ENCODE data around the gene CPED1. TPM values are rescaled to one million over a fixed set of nuclear protein-coding genes. Genes with fewer than 3 reads are reported as not detected.
"Not testable (repeated sequence)": the region's sequence is repeated elsewhere in the genome, so short reads cannot be mapped to it uniquely, and the experiment has no call there.

CPED1 gene
- total RNA-seq, 2 donors from 2014 or later, result 5.3 to 7.3 TPM

- no peak for TF ChIP-seq POLR2A (IDR thresholded peaks at IDR 0.05)
- TF ChIP-seq, protein P1, sequence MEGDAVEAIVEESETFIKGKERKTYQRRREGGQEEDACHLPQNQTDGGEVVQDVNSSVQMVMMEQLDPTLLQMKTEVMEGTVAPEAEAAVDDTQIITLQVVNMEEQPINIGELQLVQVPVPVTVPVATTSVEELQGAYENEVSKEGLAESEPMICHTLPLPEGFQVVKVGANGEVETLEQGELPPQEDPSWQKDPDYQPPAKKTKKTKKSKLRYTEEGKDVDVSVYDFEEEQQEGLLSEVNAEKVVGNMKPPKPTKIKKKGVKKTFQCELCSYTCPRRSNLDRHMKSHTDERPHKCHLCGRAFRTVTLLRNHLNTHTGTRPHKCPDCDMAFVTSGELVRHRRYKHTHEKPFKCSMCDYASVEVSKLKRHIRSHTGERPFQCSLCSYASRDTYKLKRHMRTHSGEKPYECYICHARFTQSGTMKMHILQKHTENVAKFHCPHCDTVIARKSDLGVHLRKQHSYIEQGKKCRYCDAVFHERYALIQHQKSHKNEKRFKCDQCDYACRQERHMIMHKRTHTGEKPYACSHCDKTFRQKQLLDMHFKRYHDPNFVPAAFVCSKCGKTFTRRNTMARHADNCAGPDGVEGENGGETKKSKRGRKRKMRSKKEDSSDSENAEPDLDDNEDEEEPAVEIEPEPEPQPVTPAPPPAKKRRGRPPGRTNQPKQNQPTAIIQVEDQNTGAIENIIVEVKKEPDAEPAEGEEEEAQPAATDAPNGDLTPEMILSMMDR (IDR thresholded peaks at IDR 0.05), result no peak
- Histone ChIP-seq H3K36me3 (replicated peaks in 1 of 2; ENCODE audit: insufficient read depth in 1 of 2, low read depth in 2 of 2) (no peaks in the 10 kb centered on the region), H3K27ac (no peak overlapping the region), H3K4me1 (no peaks in the 10 kb centered on the region), H3K9me3 (no peaks in the 10 kb centered on the region), H3K4me3 (no peak overlapping the region), H3K27me3 (no peaks in the 10 kb centered on the region)
- no peak for DNase-seq
- intact Hi-C loops (cut with DNase I), result no loop called here
- no peak for ATAC-seq
- WGBS, 2 donors, result 65 to 73% methylated on average over 2 of the region's 2 CpGs
Measured at GRCh38 chr7:121178869-121179497, 190.5 kb downstream of the CPED1 start.

DNA sequence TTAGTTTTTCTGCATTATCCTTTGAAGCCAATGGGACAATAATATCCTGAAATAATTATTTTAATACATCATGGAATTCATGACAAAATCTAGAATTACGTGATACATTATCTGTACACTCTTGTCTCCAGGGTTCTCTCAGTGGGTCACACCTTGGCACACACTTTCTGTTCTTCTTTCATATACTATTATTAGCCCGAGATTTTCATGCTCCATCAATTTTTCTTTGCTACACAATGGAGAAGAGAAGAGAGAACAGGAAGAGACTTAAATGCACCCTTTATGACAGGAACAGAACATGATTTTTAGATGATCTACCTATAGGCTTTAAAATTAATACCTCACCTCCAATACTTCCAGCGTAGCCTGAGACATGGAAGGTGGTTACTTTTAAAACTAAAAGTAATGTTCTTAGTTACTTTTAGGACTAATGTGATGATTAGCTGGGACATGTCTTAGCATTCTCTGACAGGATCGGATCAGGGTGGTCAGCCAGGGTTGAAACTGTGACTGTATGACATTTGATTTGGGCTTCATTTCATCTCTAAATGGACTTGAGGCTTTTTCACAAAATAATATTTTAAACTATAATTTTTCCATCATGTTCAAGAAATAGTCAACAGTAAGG is 192.0 kb downstream of the CPED1 start:
- H3K27me3 ChIP-seq, result no peaks in the 10 kb centered on the region
- no peak for DNase-seq
- H3K4me1 ChIP-seq, result no peaks in the 10 kb centered on the region
- H3K9me3 ChIP-seq, result no peaks in the 10 kb centered on the region
- TF ChIP-seq, protein P1 (IDR thresholded peaks at IDR 0.05), result no peak
- no peak for TF ChIP-seq POLR2A (IDR thresholded peaks at IDR 0.05)
- intact Hi-C loops (cut with DNase I), result no loop called here
- H3K27ac ChIP-seq, result no peak overlapping the region
- ATAC-seq, result no peak
- no peaks in the 10 kb centered on the region for H3K36me3 ChIP-seq (replicated peaks in 1 of 2; ENCODE audit: insufficient read depth in 1 of 2, low read depth in 2 of 2)
- H3K4me3 ChIP-seq, result no peak overlapping the region
- WGBS, 2 donors, result 71 to 84% methylated on average over 4 of the region's 4 CpGs

GRCh38 chr7:121181357-121181756 is 192.8 kb downstream of the CPED1 start:
- no peak overlapping the region for H3K4me3 ChIP-seq
- no peak overlapping the region for H3K27ac ChIP-seq
- no peak for TF ChIP-seq POLR2A (IDR thresholded peaks at IDR 0.05)
- TF ChIP-seq, protein P1 (IDR thresholded peaks at IDR 0.05), result no peak
- H3K27me3 ChIP-seq, result no peaks in the 10 kb centered on the region
- ATAC-seq (no peak), DNase-seq (no peak)
- 50 to 68% methylated on average over 1 of the region's 1 CpG for WGBS, 2 donors
- H3K36me3 ChIP-seq (replicated peaks in 1 of 2; ENCODE audit: insufficient read depth in 1 of 2, low read depth in 2 of 2), result no peaks in the 10 kb centered on the region
- intact Hi-C loops (cut with DNase I), result no loop called here
- H3K9me3 ChIP-seq, result no peaks in the 10 kb centered on the region
- H3K4me1 ChIP-seq, result no peaks in the 10 kb centered on the region

- ATAC-seq (no peak), DNase-seq (no peak)
- no peaks in the 10 kb centered on the region for H3K9me3 ChIP-seq
- no peak overlapping the region for H3K27ac ChIP-seq
- H3K4me3 ChIP-seq, result no peak overlapping the region
- no peaks in the 10 kb centered on the region for H3K36me3 ChIP-seq (replicated peaks in 1 of 2; ENCODE audit: insufficient read depth in 1 of 2, low read depth in 2 of 2)
- H3K27me3 ChIP-seq, result no peaks in the 10 kb centered on the region
- intact Hi-C loops (cut with DNase I), result no loop called here
- TF ChIP-seq POLR2A (IDR thresholded peaks at IDR 0.05), result no peak
- TF ChIP-seq, protein P1 (IDR thresholded peaks at IDR 0.05), result no peak
- no peaks in the 10 kb centered on the region for H3K4me1 ChIP-seq
Measured at GRCh38 chr7:121182281-121182680, 193.8 kb downstream of the CPED1 start.

GRCh38 chr7:121182902-121183301 is 194.4 kb downstream of the CPED1 start:
- H3K36me3 ChIP-seq (replicated peaks in 1 of 2; ENCODE audit: insufficient read depth in 1 of 2, low read depth in 2 of 2), result no peaks in the 10 kb centered on the region
- no peaks in the 10 kb centered on the region for H3K9me3 ChIP-seq
- no peaks in the 10 kb centered on the region for H3K4me1 ChIP-seq
- DNase-seq (no peak), ATAC-seq (no peak)
- H3K27ac ChIP-seq, result no peak overlapping the region
- no peaks in the 10 kb centered on the region for H3K27me3 ChIP-seq
- no peak overlapping the region for H3K4me3 ChIP-seq
- TF ChIP-seq POLR2A (IDR thresholded peaks at IDR 0.05), result no peak
- TF ChIP-seq, protein P1 (IDR thresholded peaks at IDR 0.05), result no peak
- intact Hi-C loops (cut with DNase I), result no loop called here

- intact Hi-C loops (cut with DNase I); ATAC-seq; H3K4me3 ChIP-seq; H3K9me3 ChIP-seq; H3K4me1 ChIP-seq; H3K27me3 ChIP-seq; DNase-seq; H3K36me3 ChIP-seq (replicated peaks in 1 of 2; ENCODE audit: insufficient read depth in 1 of 2, low read depth in 2 of 2); H3K27ac ChIP-seq: not testable (repeated sequence)
- WGBS, 2 donors, result 93 to 96% methylated on average over 4 of the region's 4 CpGs
Measured at GRCh38 chr7:121183883-121184282, 195.4 kb downstream of the CPED1 start.

All from body of pancreas (tissue), 4 donors.